Psoas muscle (tissue), 8 donors: ENCODE results near the gene IGSF9B. TPM values are rescaled to one million over a fixed set of nuclear protein-coding genes. Genes with fewer than 3 reads are reported as not detected.

Experiments
- ATAC-seq, 4 donors: fragments of 200-7000 bp; cut with Tn5 transposase; one replicate each; pipeline ENCODE4 v1.9.1; 2020; ENCODE audit warnings: moderate library complexity in 3 of 4, mild to moderate bottlenecking in 2 of 4
- DNase-seq, 2 donors: peaks; one replicate each; pipeline ENCODE4 v3.0.0-alpha.2; 2020
- H3K27ac ChIP-seq: fragments of 200-600 bp; one replicate; pipeline ENCODE4 v1.8.0; 2022
- H3K27me3 ChIP-seq, 3 donors: fragments of 200-600 bp in 1 of 3; one replicate each; pipeline versions ENCODE4 v1.6.1 to v1.8.0; 2013 to 2022; ENCODE audit warnings: low read length in 2 of 3, mild to moderate bottlenecking in 2 of 3, moderate library complexity in 1 of 3; ENCODE audit not compliant: insufficient read depth in 3 of 3
- H3K36me3 ChIP-seq, 2 donors: fragments of 200-600 bp in 1 of 2; one replicate each; pipeline versions ENCODE4 v1.6.1 to v1.8.0; 2013 to 2022; ENCODE audit warnings: low read depth in 1 of 2, mild to moderate bottlenecking in 1 of 2, moderate library complexity in 1 of 2; ENCODE audit not compliant: insufficient read depth in 1 of 2
- H3K4me1 ChIP-seq: fragments of 200-600 bp; one replicate; pipeline ENCODE4 v1.8.0; 2022
- H3K4me3 ChIP-seq: fragments of 200-600 bp; one replicate; pipeline ENCODE4 v1.8.0; 2022; ENCODE audit warnings: mild to moderate bottlenecking
- H3K9me3 ChIP-seq: fragments of 200-600 bp; one replicate; pipeline ENCODE4 v1.8.0; 2022
- CTCF ChIP-seq: fragments of 200-600 bp; IDR thresholded peaks from one replicate; pipeline ENCODE4 v1.8.0; 2022; ENCODE audit warnings: antibody characterized with exemption
- WGBS, 3 donors: extraction: QIAGEN DNeasy Blood & Tissue Kit; methylation state at CpG; one replicate each; pipeline versions ENCODE4 v1.1.6 to v1.1.7; 2013; 5-methylcytosine and 5-hydroxymethylcytosine counted together
- intact Hi-C, 2 donors: fragments of 100-400 bp; cut with DNase I; formaldehyde crosslinking; loops; one replicate each; pipeline versions ENCODE4 v1.11.0 to v1.14.2; 2022
- polyA plus RNA-seq, 3 donors: library from polyadenylated mRNA; stranded (reverse); fragments of 200-250 nt; gene quantifications; one replicate each; pipeline ENCODE4 v1.2.3, GENCODE V29; 2013
- total RNA-seq, 4 donors: library from RNA; stranded (reverse); fragmentation: NEBNext Ultra II Directional in 2 of 4; extraction: Animal tissue kit (Norgen Biotek cat#: 25700) in 2 of 4; gene quantifications; one replicate each; pipeline versions ENCODE4 v1.2.1 to v1.2.4, GENCODE V29; 2021 to 2023
- donor health status: healthy with polysubstance abuse.
- donor health status: DM: no; HTN: no; CAD: no; lungs with moderate emphysema.
- donor health status: Bipolar disorder and iron deficiency.
- donor health status: healthy.
- donor health status: DM: yes; HTN: yes; CAD: no.
- donor health status: DM: no; HTN: no; CAD: no.
- donor health status: DM: no; HTN: no; CAD: no.
- donor health status: DM: yes; HTN: yes; CAD: no.

IGSF9B gene
- total and polyA plus RNA-seq, 7 donors, result 0.56 to 3.4 (median 0.87) TPM

GRCh38 chr11:133900176-133901105 lies 56.3 kb downstream of the IGSF9B start:
- Histone ChIP-seq H3K27me3 (no peaks in the 10 kb centered on the region), H3K4me3 (no peak overlapping the region), H3K36me3 (no peaks in the 10 kb centered on the region), H3K4me1 (no peaks in the 10 kb centered on the region), H3K9me3 (no peaks in the 10 kb centered on the region), H3K27ac (no peak overlapping the region)
- no peak for TF ChIP-seq CTCF
- intact Hi-C loops, result no loop called here
- DNase-seq (no peak), ATAC-seq (no peak)
- 88 to 91% (median 89%) methylated on average over 9 of the region's 9 CpGs for WGBS, 3 donors

- DNase-seq, result no peak
Observed at GRCh38 chr11:133898770-133899115, 58.0 kb downstream of the IGSF9B start.

GRCh38 chr11:133898031-133898769 lies 58.6 kb downstream of the IGSF9B start:
- Histone ChIP-seq H3K4me3 (no peak overlapping the region), H3K27ac (no peak overlapping the region), H3K27me3 (peaks cover 0 to 2% (median 0%) of the 10 kb centered on the region in 3 donors), H3K4me1 (no peaks in the 10 kb centered on the region), H3K36me3 (no peaks in the 10 kb centered on the region), H3K9me3 (no peaks in the 10 kb centered on the region)
- TF ChIP-seq CTCF, result no peak
- no peak for ATAC-seq
- DNase-seq, result no peak
- intact Hi-C loops, result no loop called here
- WGBS, 3 donors, result 77 to 85% (median 80%) methylated on average over 17 of the region's 17 CpGs

More at GRCh38 chr11:133898770-133899115, 58.0 kb downstream of the IGSF9B start:
- no peak for TF ChIP-seq CTCF
- no peak overlapping the region for H3K4me3 ChIP-seq
- no peak overlapping the region for H3K27ac ChIP-seq
- peaks cover 0 to 2% (median 0%) of the 10 kb centered on the region in 3 donors for H3K27me3 ChIP-seq
- 82 to 89% (median 84%) methylated on average over 5 of the region's 5 CpGs for WGBS, 3 donors
- H3K9me3 ChIP-seq, result no peaks in the 10 kb centered on the region
- H3K4me1 ChIP-seq, result no peaks in the 10 kb centered on the region
- ATAC-seq, result no peak
- intact Hi-C loops, result no loop called here
- no peaks in the 10 kb centered on the region for H3K36me3 ChIP-seq

GRCh38 chr11:133897331-133897650 lies 59.5 kb downstream of the IGSF9B start:
- Histone ChIP-seq H3K36me3 (no peaks in the 10 kb centered on the region), H3K27ac (no peak overlapping the region), H3K9me3 (no peaks in the 10 kb centered on the region), H3K4me3 (no peak overlapping the region), H3K4me1 (no peaks in the 10 kb centered on the region), H3K27me3 (peaks cover 0 to 2% (median 0%) of the 10 kb centered on the region in 3 donors)
- TF ChIP-seq CTCF, result no peak
- intact Hi-C loops, result no loop called here
- WGBS, 3 donors, result 96 to 98% (median 98%) methylated on average over 10 of the region's 10 CpGs
- DNase-seq (no peak), ATAC-seq (no peak)
